Left forelimb (tissue), 1 donor: ENCODE results near the gene TUSC7.

Experiments used
- DNase-seq: peaks from one replicate; pipeline ENCODE4 v3.0.0-alpha.2; 2018; ENCODE audit warnings: low spot score

Gene TUSC7

GRCh38 chr3:116709479-116709878, at the start of gene TUSC7:
Gene TUSC7 (plus strand): TSS chr3:116709779.
- DNase-seq: no peak

DNA sequence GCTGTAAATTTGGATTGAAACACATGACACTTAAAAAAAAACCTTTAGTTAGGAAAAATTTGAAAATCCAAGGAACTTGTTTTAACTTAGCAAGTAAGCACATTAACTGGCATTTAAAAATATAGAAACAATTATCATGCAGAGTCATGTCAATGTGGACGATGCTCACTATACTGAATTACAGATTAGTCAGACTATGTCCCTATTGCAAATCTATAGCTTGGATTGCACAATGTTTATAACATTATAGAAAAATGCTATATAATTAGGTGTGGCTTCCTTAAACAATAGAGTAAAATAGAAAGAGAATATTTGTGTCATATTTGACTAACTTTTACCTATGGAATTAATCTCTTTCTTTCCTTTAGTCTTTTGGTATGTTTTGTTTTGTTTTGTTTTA, 48.4 kb upstream of the TUSC7 start:
- DNase-seq: no peak

DNA sequence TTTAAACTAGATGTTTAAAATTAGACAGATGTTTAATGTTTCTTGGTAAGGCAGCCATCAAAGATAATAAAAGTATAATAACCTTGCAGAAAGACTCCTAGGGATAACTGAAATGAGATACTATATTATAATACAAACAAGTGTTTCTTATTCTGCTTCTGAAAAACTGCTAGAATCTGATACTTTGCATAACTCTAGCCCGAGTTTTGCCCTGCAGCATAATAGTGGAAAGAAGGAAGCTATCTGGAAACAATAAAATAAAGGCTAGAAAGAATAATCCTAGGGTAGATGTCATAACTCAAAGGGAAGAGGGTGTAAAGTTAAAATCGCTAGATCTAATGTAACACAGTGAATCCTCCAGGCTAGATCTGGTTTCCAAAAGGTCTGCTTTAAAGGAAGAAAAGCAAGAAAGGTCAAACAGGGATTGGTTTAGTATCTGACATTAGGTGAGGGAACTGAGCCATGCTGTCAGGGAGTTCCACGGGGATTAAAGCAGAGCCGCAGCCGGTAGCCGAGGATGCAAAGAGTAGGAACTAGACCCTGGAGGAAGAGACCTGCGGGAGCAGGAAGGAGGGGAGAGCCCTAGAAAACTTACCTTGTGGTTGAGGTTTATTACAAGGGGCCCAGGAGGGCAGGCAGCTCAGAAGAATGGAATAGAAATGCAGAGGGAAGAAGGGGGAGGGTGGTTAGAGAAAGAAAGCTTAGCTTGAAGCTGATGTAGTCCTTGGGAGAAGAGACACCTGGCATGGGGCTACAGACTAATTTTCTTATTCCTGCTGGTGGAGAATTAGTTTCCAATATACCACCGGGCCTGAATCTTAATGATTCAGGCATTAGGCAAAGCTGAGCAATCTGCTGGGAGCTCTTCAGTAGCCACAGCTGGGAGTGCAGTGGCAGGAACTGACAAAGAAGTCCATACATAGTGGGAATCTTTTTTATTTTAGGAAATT, 46.1 kb upstream of the TUSC7 start:
- DNase-seq: no peak

DNA sequence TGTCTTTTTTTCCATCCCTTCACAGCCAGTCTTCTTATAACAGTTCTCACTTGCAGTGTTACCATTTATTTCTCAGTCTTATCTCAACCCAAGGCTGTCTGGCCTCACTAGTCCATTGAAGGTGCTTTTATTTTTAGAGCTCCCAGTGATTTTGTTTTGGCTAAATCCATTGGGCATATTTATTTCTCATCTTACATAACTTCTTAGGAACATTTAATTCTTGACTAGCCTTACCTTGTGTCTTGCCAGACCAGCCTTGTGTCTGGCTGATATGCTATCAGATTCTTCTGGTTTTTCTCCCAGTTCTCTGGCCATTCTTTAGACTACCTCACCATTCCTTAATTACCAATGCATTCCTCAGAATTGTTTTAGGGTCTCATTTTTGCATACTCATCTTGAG, 42.3 kb upstream of the TUSC7 start:
- DNase-seq: no peak

DNA sequence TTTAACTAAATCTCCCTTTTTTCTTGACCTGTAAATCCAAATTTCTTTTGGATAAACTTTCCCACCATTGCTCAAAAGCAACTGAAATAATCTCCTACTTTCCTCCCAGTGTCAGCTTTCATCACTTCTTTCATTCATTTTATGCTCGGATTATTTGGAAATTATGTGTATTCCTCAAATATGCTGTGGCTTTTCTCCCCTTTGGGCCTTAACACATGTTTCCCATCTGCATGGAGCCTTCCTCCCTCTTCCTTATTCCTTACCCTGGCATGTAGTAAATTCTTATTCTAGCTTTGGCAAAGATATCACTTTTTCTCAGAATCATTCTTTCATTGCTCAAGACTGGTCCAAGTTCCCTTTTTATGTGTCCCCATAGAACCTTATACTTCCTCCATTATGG, 41.8 kb upstream of the TUSC7 start:
- no peak for DNase-seq

DNA sequence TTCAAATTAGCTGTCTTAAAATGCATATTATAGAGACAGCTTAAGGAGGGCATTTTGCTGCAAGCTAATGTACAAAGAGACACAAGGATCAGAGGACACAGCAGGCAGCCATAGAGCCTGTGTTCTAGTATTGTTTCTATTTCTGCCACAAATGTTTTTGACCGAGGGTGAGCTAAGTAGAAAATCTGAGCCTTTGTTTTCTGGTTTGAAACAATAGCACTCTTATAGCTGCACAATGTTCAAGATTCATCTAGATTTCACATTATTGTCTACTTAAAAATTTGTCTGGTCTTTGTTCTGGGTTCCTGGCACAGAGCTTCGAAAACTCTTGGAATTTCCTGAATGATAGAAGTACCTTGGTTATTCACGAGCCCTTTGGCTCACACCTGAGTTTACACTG, 40.0 kb upstream of the TUSC7 start:
- no peak for DNase-seq

- DNase-seq: no peak
These were observed 38.4 kb upstream of the TUSC7 start for GRCh38 chr3:116671151-116671550.

DNA sequence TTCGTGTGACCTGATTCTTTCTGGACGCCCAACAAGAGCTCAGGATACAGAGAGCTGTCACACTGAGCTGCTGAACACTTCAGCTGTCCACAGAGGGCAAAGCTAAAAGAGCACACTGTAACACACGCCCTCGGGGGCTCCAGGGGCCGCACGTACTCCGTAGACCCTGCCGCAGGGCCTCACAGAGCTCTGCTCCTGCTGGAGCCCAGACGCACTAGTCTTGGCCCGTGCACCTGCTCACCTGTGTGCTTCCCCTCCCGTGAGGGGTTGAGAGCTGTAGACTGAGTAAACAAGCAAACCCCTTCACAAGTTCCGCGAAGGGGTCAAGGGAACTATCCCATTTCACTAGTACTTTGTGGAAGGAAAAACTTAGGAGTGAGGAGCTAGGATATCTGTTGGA, 30.7 kb upstream of the TUSC7 start:
- no peak for DNase-seq

DNA sequence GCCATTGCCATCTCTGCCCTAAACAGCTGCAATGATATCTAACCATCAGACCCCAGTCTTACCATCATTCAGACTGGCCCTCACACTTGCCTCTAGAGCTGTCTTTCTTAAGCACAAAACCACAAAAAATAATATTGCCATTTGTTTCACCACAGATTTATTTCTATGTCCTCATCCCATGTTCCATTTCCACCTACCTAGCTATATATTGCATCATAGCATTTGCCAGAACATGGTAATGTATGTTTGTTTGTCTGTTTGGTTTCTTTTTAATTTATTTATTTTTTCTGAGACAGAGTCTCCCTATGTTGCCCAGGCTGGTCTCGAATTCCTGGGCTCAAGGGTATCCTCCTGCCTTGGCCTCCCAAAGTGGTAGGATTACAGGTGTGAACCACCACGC, 18.5 kb upstream of the TUSC7 start:
- DNase-seq: no peak

DNA sequence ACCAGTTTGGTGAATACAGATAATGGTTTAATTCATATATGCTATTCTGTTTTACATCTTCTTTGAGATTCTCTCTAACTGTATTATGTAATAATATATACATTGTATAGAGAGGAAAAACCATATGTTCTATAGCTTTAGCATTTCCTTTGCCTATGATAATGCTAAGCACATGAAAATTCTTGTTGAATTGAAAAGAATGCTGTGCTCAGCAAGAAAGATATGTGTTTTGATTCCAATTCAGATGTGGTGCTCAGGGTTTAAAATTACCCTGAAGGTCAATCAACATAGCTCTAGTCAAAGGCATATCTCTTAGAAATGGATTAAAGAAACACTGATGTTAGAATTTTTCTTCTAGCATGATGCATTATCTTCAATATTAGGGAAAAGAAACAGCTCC, 8.5 kb upstream of the TUSC7 start:
- DNase-seq: no peak

DNA sequence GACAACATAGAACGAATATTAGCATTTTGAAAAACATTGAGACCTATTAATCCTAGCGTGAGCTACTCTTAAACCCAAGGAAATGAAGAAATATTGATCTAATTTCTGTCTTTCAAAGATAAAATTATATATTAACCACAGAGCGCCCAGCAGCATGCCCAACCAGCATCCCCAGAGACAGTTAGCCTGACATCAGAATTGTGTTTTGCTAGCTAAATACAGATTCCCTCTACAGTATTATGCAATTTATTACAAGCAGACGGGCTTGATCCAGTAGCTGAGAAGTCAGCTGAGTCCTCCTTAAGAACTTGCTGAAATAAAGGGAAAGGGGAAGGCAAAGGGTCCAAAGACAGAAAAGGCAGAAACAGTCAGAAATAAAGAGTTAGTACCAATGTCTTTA, 7.2 kb upstream of the TUSC7 start:
- DNase-seq: no peak

GRCh38 chr3:116707531-116707930, 2.0 kb upstream of the TUSC7 start:
- DNase-seq: no peak

DNA sequence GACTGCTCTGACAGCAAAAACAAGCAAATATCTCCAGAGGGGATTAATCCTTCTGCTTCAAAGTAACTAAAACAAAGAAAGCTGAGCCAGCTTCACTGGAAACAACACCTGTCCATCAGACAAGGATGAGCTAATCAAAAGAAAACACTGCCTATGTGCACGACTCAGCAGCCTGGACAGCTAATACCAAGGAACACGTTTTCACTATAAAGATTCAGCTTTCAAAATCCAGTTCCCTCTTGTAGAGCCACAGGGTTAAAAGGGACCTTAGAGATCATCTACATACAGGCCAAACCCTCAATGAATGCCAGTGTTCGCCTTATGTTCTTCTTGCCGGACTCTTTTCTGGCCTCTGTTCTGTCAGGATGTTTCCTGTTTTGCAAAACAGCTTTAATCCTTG, 6.9 kb downstream of the TUSC7 start:
- DNase-seq: no peak

- DNase-seq: no peak
These were observed 8.0 kb downstream of the TUSC7 start for GRCh38 chr3:116717566-116717965.

- DNase-seq: no peak
These were observed 18.9 kb downstream of the TUSC7 start for GRCh38 chr3:116728454-116728853.

DNA sequence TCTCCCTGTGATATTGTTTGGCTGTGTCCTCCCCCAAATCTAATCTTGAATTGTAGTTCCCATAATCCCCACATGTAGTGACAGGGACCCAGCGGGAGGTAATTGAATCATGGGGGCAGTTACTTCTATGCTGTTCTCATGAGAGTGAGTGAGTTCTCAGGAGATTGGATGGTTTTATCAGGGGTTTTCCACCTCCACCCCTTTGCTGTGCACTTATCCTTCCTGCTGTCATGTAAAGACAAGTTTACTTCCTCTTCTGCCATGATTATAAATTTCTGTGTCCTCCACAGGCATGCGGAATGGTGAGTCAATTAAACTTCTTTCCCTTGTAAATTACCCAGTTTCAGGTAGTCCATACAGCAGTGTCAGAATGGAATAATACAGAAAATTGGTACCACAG, 24.7 kb downstream of the TUSC7 start:
- DNase-seq: no peak

- DNase-seq: no peak
These were observed 30.1 kb downstream of the TUSC7 start for GRCh38 chr3:116739678-116740077.

DNA sequence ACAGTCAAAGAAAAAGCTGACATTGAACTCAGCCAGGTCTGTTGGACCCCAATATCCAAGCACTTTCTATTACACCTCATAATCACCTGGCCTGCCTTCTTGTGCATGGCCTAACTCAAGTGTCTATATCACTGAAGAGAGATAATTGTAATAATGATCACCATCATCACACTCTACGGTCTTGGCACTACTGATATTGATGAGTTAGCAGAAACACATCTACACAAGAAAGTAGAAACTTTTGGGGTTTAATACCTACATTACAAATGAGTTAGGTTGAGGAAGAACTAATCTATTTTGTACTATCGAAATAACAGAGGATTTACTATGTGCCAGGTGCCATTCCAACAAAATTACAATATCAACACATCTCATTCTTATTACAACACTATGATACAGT, 30.7 kb downstream of the TUSC7 start:
- no peak for DNase-seq

- no peak for DNase-seq
These were observed 31.9 kb downstream of the TUSC7 start for GRCh38 chr3:116741467-116741866.

DNA sequence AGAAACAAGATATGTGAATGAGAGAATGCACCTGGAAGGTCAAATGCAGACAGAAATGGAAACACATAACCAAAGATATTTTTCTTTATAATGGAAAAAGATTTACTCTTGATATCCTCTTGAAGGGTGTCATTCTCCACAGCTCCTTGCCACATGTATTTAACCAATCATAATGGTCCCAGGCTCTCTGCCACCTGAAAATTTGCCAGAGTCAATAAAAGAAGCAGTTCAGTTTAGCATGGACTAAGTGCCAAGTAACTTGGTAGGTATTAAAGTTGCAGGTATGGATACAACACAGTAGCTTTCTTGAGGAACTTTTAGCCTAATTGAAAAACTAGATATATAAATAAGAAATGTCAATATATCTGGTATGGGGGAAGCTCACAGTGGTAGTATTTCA, 33.5 kb downstream of the TUSC7 start:
- DNase-seq: no peak

- no peak for DNase-seq
These were observed 39.8 kb downstream of the TUSC7 start for GRCh38 chr3:116749388-116749787.

DNA sequence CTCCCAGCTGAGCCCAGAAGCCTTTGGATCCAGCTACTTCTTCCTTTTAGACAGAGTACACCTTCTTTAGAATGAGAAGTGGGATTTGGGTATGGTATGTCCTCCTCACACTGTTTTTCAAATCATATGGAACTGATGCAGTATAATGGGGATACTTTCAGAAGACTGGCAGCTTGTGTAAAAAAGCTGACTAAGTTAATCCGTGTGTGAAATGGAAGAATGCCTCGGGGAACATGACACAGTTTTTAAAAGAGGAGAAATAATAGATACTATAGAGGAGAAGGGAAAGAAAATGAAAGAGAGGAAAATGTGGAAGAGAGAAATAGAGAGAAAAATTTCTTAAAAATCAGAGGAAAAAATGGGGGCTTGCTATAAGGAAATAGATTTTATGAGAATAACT, 47.7 kb downstream of the TUSC7 start:
- DNase-seq: no peak

GRCh38 chr3:116759316-116759715, 49.7 kb downstream of the TUSC7 start:
- DNase-seq: no peak
